Measurements from ENCODE around the gene EME1.
"Not testable (repeated sequence)": the region's sequence is repeated elsewhere in the genome, so short reads cannot be mapped to it uniquely, and the experiment has no call there.

EME1 gene

GRCh38 chr17:50421308-50422051 lies 48.5 kb downstream of the EME1 start:
- DNase-seq, result no peak
- peak overlapping the region; percentile 68 to 84 for H3K4me3 Mint-ChIP-seq
- H3K27me3 Mint-ChIP-seq, result no peaks in the 10 kb centered on the region
- peak overlapping the region; percentile 15 to 96 for H3K27ac Mint-ChIP-seq
- ATAC-seq, result no peak
- H3K9me3 Mint-ChIP-seq, result peaks cover 8 to 11% of the 10 kb centered on the region in 2 donors
- H3K4me1 Mint-ChIP-seq, result peaks cover 31% of the 10 kb centered on the region

DNA sequence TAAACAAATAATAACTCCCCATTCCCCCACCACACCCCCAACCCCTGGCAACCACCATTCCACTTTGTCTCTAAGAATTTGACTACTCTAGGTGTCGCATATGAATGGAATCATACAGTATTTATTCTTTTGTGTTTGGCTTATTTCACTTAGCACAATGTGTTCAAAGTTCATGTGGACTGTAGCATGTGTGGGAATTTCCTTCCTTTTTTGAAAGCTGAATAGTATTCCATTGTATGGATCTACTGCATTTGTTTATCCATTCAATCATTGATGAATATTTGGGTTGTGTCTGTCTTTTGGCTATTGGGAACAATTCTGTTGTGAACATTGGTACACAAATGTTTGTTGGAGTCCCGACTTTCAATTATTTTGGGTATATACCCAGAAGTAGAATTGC lies 49.7 kb downstream of the EME1 start:
- no peaks in the 10 kb centered on the region for H3K27me3 Mint-ChIP-seq

GRCh38 chr17:50423553-50424159 lies 50.6 kb downstream of the EME1 start:
- H3K27me3 Mint-ChIP-seq, result no peaks in the 10 kb centered on the region
- no peak overlapping the region for H3K4me3 Mint-ChIP-seq
- peaks cover 47% of the 10 kb centered on the region for H3K4me1 Mint-ChIP-seq
- H3K27ac Mint-ChIP-seq, result no peak overlapping the region
- H3K9me3 Mint-ChIP-seq, result peaks cover 8 to 11% of the 10 kb centered on the region in 2 donors
- no peak for ATAC-seq
- DNase-seq, result no peak

More for the DNA sequence above, 49.7 kb downstream of the EME1 start:
- DNase-seq (no peak), ATAC-seq (no peak)
- peaks cover 8 to 11% of the 10 kb centered on the region in 2 donors for H3K9me3 Mint-ChIP-seq
- no peak overlapping the region for H3K4me3 Mint-ChIP-seq
- peaks cover 43% of the 10 kb centered on the region for H3K4me1 Mint-ChIP-seq
- H3K27ac Mint-ChIP-seq, result no peak overlapping the region

- ATAC-seq (no peak), DNase-seq (no peak)
- peak overlapping the region in 1 of 2 donors; percentile 95 for H3K4me3 Mint-ChIP-seq
- H3K27me3 Mint-ChIP-seq, result no peaks in the 10 kb centered on the region
- peaks cover under 1 to 3% of the 10 kb centered on the region in 2 donors for H3K9me3 Mint-ChIP-seq
- peaks cover 47% of the 10 kb centered on the region for H3K4me1 Mint-ChIP-seq
- no peak overlapping the region for H3K27ac Mint-ChIP-seq
Measured at GRCh38 chr17:50424246-50424995, 51.4 kb downstream of the EME1 start.

GRCh38 chr17:50424996-50425681 lies 52.1 kb downstream of the EME1 start:
- peak in 1 of 2 donors; percentile 30 for DNase-seq
- peak overlapping the region; percentile 88 to 93 for H3K27ac Mint-ChIP-seq
- peak overlapping the region; percentile 88 to 95 for H3K4me3 Mint-ChIP-seq
- ATAC-seq, result no peak
- H3K27me3 Mint-ChIP-seq, result no peaks in the 10 kb centered on the region
- H3K9me3 Mint-ChIP-seq, result no peaks in the 10 kb centered on the region
- peaks cover 47% of the 10 kb centered on the region for H3K4me1 Mint-ChIP-seq

DNA sequence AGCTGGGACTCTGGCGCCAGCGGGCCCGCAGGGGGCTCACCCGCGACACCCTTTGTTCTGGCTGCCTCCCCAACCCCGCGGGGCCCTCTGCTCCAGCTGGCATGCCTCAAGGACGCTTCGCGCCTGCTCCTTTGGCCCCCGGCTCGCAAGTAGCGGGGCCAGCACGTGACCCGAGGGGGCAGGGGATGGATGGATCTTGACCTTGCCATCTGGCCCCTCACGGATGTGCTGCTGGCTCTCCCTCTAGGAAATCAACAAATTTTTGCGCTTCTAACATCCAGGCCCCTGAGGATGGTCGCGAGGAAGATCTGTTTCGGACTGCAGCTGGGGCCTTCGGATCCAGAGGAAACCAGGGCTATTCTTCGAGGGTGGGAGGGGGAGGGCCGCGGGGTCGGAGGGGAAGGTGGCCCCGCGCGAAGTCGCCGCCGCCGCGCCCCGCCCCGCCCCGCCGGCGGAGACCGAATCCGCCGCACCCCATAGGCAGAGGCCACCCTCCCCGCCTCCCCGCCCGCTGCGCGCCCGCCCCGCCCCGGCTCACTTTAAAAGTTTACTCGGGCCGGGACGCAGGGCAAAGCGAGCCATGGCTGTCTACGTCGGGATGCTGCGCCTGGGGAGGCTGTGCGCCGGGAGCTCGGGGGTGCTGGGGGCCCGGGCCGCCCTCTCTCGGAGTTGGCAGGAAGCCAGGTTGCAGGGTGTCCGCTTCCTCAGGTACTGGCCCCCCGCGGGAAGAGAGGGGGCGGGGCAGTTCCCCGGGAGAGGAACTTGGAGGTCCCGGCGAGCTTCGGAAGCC lies 52.8 kb downstream of the EME1 start, which contains the start of gene ACSF2:
Gene ACSF2, plus strand, starts transcription at position 537 of the 790 bp plus-strand sequence. Its CDS starts 44 bp downstream, at position 581.
- no peaks in the 10 kb centered on the region for H3K9me3 Mint-ChIP-seq
- no peaks in the 10 kb centered on the region for H3K27me3 Mint-ChIP-seq
- DNase-seq (peak; percentile 65 to 68), ATAC-seq (peak; percentile 88)
- H3K27ac Mint-ChIP-seq, result peak within 1 kb of the TSS; percentile 88 to 93
- H3K4me1 Mint-ChIP-seq, result peaks cover 42% of the 10 kb centered on the region
- H3K4me3 Mint-ChIP-seq, result peak within 1 kb of the TSS; percentile 88 to 95

GRCh38 chr17:50426472-50426782 lies 53.4 kb downstream of the EME1 start:
- peaks cover 36% of the 10 kb centered on the region for H3K4me1 Mint-ChIP-seq
- H3K9me3 Mint-ChIP-seq, result no peaks in the 10 kb centered on the region
- H3K27me3 Mint-ChIP-seq, result no peaks in the 10 kb centered on the region
- peak overlapping the region; percentile 88 to 89 for H3K4me3 Mint-ChIP-seq
- H3K27ac Mint-ChIP-seq, result no peak overlapping the region
- ATAC-seq (no peak), DNase-seq (peak in 1 of 2 donors; percentile 3)

GRCh38 chr17:50426814-50427787 lies 54.1 kb downstream of the EME1 start:
- no peaks in the 10 kb centered on the region for H3K27me3 Mint-ChIP-seq
- H3K9me3 Mint-ChIP-seq, result no peaks in the 10 kb centered on the region
- peak overlapping the region; percentile 88 to 89 for H3K4me3 Mint-ChIP-seq
- peaks cover 31% of the 10 kb centered on the region for H3K4me1 Mint-ChIP-seq
- DNase-seq, result peak; percentile 30 to 45
- peak; percentile 62 for ATAC-seq
- H3K27ac Mint-ChIP-seq, result peak overlapping the region; percentile 23 to 69

GRCh38 chr17:50428126-50428525 lies 55.1 kb downstream of the EME1 start:
- peaks cover 31% of the 10 kb centered on the region for H3K4me1 Mint-ChIP-seq
- ATAC-seq, H3K27ac Mint-ChIP-seq, H3K4me3 Mint-ChIP-seq, H3K9me3 Mint-ChIP-seq, DNase-seq, H3K27me3 Mint-ChIP-seq: not testable (repeated sequence)

DNA sequence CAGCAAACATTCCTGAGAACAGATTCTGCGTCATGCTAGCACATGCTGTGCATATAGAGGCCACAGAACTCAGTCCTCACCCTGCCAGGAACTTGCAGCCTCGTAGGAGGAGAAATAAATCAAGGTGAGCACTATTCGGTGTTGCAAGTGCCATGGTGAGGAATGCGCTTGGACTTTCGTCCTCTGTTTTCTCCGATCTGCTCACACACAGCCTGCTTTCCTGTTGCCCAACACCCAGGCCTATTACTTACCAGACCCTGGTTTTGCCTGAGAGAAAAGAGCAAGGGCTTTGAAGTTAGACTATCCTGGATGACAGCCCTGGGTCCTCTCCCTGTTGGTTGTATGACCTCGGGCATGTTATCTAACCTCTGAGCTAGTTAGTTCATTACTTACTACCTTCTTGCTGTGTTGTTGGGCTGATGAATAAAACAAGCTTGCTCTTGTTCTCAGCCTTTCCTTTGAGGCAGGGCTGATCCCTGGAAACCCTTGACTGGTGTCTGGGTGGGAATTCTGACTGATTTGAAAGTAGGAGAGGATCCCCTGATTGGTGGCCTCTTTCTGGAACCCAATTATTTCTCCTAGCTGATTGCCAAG lies 55.9 kb downstream of the EME1 start:
- Mint-ChIP-seq H3K4me1 (peaks cover 31% of the 10 kb centered on the region), H3K9me3 (no peaks in the 10 kb centered on the region), H3K4me3 (no peak overlapping the region), H3K27me3 (no peaks in the 10 kb centered on the region), H3K27ac (no peak overlapping the region)
- no peak for ATAC-seq
- DNase-seq, result no peak

DNA sequence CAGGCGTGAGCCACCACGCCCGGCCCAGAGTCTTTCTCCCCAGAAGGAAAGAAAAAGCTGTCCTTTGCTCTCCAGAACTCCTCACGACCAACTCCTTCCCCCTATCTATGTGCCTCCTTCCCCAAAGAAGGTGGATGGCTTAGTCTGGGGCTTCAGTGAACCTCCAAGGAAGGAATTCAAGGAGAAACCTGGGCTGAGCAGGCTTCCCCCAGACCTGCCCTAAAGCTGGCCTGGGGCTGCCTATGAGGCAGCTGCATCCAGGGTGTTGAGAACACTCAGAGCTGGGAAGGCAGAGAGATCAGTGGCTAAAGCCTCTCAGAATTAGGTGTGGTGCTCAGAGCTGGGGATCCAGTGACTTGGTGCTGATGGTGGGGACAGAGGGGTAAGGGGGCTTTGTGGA lies 56.8 kb downstream of the EME1 start:
- Mint-ChIP-seq H3K27ac (no peak overlapping the region), H3K4me3 (no peak overlapping the region)
- no peak for ATAC-seq

More for the DNA sequence above, 56.8 kb downstream of the EME1 start:
- no peaks in the 10 kb centered on the region for H3K9me3 Mint-ChIP-seq
- no peaks in the 10 kb centered on the region for H3K27me3 Mint-ChIP-seq
- no peak for DNase-seq
- peaks cover 29% of the 10 kb centered on the region for H3K4me1 Mint-ChIP-seq
